ENCODE measurements around the gene POLL. TPM values are rescaled to one million over a fixed set of nuclear protein-coding genes. Genes with fewer than 3 reads are reported as not detected.

POLL gene
- total RNA-seq, 2 donors from 2014 or later = 27.1 to 28.6 TPM

GRCh38 chr10:101565936-101566332 lies 22.1 kb downstream of the POLL start:
- ATAC-seq (no peak), DNase-seq (no peak)
- intact Hi-C loops (cut with DNase I, micrococcal nuclease) = no loop called here

GRCh38 chr10:101565370-101565900 lies 22.6 kb downstream of the POLL start:
- DNase-seq = no peak
- intact Hi-C loops (cut with DNase I, micrococcal nuclease) = no loop called here
- ATAC-seq = no peak

GRCh38 chr10:101564490-101564991 lies 23.5 kb downstream of the POLL start:
- DNase-seq (no peak), ATAC-seq (no peak)
- intact Hi-C loops (cut with DNase I, micrococcal nuclease) = no loop called here

DNA sequence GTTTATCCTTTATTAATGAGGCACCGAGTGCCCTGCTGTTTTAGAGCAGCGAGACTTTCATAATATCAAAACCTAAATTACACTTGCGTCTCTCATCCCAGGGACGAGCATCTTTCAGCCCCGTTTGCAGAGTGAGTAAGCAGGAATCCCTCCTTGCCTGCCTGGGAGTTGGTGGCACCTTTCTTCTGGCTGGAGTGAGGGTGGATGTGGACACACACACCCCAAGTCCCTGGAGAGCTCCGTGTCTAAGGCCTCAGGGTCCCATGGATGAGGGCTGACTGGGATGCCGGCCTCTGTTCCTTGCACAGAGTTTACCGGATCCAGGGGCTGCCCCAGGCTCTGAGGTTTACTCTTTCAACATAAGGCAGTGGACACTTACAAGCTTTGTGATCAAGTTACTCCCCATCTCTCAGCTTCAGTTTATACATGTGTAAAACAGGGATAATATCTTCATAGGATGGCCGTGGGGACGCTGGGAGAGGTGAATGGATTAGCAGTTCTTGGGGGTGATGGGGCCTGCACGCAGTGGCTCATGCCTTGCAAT lies 24.5 kb downstream of the POLL start:
- ATAC-seq = no peak
- intact Hi-C loops (cut with DNase I, micrococcal nuclease) = no loop called here
- no peak for DNase-seq

GRCh38 chr10:101563007-101563406 lies 25.1 kb downstream of the POLL start:
- intact Hi-C loops (cut with DNase I, micrococcal nuclease) = no loop called here
- no peak for ATAC-seq
- no peak for DNase-seq

GRCh38 chr10:101562231-101562630 lies 25.8 kb downstream of the POLL start:
- ATAC-seq = no peak
- DNase-seq = no peak
- intact Hi-C loops (cut with DNase I, micrococcal nuclease) = no loop called here

DNA sequence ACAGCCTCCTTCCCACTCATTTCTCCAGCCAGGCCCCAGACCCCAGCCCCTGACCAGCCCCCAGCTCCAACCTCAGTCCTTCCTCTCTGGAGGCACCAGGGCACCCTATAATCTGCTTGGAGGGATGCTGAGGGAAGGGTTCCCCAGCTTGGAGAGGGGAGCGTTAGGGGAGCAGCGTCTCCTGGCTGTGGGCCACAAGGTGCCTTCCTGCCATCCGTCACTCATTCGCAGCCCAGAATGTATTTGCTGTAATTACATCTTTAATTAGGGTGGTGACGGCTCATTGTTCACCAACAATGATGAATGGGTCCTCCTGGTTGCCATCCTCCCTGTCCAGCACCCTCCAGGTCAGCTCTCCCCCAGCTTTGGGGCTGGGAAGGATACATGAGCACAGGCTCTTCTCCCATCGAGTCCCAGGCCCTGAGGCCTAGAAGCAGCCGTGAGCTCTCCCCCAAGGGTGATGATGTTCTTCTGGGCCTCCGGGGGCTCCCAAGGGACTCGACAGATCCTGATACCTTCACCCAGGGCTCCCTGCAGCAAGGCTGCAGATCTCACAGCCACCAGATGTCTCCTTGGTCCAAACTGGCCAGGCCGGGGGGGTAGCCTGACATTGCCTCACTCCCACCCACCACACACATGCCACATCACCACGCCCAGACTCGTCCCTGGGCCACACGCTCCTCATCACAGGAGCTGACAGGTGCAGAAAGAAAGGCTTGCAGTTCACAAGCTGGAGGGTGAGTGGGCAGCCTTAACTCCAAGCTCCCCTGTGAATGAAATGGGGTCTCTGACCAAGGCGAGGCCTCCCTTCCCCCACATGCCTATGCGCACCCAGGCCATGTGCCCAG lies 26.8 kb downstream of the POLL start:
- DNase-seq = no peak
- intact Hi-C loops (cut with DNase I, micrococcal nuclease) = no loop called here
- ATAC-seq = no peak

DNA sequence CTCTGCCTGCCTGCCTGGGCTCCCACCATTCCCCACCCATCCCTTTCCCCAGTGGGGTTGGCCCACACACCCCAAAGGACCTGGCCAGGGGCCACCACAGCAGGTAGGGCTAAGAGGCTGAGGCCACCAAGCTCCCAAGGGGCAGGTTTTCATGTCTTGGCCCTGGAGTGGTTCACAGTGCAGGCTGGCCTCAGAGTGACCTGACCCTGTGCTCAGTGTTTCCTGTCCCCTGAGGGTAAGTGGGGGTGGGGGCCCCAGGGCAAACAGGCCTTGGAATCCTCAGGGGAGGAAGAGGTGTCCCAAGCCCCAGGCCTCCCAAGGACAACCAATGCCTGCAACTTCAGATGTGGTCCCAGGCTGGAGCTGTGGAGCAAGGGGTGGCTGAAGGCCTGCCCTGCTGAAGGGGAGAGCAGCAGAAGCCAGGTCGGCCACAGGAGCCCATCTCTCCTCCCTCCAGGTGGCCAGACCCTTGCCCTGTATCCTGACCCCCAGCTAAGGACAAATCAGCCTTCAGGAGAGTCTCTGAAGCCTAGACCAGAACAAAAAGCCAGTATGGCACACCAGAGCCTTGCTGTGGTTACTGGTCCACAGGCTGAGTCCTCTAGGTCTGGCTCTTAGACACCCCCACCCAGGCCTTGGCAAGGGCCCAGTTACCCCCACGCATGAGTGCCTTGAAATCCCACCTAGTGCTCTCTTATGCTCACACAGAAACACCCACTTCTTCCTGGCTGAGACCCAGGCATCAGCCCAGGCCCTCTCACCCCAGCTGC lies 27.6 kb downstream of the POLL start:
- intact Hi-C loops (cut with DNase I, micrococcal nuclease) = no loop called here
- ATAC-seq (no peak), DNase-seq (no peak)

GRCh38 chr10:101559596-101560297 lies 28.3 kb downstream of the POLL start:
- no peak for ATAC-seq
- intact Hi-C loops (cut with DNase I, micrococcal nuclease) = no loop called here
- no peak for DNase-seq

- DNase-seq (no peak), ATAC-seq (no peak)
- intact Hi-C loops (cut with DNase I, micrococcal nuclease) = no loop called here
These were observed 29.1 kb downstream of the POLL start for GRCh38 chr10:101558671-101559595.

- intact Hi-C loops (cut with DNase I, micrococcal nuclease) = no loop called here
- no peak for DNase-seq
- ATAC-seq = peak; percentile 71
These were observed 29.9 kb downstream of the POLL start for GRCh38 chr10:101558204-101558603.

DNA sequence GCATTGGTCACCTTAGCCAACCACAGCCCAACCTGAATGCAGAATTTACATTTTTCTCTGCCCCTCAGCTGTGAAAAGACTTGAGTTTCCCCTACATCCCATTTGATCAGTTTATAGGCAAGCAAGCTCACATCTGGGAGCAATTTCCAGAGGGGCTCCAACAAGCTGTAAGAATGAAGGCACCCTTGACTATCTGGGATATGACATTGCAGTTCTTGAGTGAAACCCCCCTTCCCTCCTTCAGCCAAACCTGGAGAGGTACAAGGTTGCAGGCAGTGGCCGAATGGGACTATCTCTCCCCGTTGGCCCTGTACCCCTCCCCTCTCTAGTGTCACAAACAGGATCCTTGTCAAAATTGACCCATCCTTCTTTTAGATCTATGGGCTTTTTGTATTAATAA lies 30.5 kb downstream of the POLL start:
- intact Hi-C loops (cut with DNase I, micrococcal nuclease) = no loop called here
- ATAC-seq (no peak), DNase-seq (no peak)

DNA sequence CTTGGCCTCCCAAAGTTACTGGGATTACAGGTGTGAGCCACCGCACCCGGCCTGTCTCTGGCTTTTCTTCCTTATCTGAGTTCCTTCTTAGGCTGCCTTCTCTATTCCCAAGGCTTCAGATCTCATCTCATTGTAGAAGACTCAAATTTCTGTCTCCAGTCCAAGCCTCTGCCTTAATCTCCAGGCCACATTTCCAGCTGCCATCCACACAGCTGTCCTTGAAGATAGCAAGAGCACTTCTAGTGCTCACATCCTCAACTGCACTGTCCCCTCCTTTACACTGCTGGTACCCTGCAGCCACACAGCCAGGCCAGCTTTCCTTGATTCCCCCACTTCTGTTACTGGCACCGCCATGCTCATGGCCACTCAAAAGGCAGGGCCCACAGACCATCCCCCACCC lies 35.6 kb downstream of the POLL start:
- intact Hi-C loops (cut with DNase I, micrococcal nuclease) = no loop called here
- DNase-seq (no peak), ATAC-seq (no peak)

DNA sequence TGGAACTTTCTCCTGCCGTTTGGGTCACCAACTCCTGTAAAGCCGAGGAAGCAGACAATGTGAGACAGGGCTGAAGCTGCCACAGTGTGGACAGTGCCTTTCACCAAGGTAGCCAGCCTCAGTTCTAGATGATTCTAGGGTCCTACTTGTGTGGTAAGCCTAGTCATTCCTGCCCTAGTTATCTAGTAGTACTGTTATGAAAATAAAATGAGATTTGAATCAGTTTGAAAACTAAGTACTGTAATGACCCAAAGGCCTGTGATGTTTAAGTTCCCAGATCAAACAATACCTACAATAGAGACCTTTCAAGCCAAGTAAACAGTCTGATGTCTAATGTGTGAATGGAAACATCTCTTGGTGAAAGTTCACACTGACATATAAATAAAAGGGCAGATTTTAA lies 37.1 kb downstream of the POLL start:
- intact Hi-C loops (cut with DNase I, micrococcal nuclease) = no loop called here
- ATAC-seq = no peak

DNA sequence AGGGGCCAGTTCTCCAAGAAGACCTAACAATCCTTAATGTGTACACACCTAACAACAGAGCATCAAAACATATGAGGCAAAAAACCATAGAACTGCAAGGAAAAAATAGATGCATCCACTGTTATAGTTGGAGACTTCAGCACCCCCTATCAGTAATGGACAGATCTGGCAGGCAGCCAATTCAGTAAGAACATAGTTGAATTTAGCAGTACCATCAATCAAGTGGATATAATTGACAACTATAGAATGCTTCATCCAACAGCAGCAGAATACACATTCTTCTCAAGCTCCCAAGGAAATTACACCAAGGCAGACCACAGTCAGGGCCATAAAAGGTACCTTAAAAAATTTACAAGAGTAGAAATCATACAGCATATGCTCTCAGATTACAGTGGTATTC lies 42.2 kb downstream of the POLL start:
- DNase-seq (no peak), ATAC-seq (no peak)
- intact Hi-C loops (cut with DNase I, micrococcal nuclease) = no loop called here

More for the DNA sequence above, 37.1 kb downstream of the POLL start:
- no peak for DNase-seq

GRCh38 chr10:101538446-101538845 lies 49.6 kb downstream of the POLL start:
- intact Hi-C loops (cut with DNase I, micrococcal nuclease) = no loop called here
- ATAC-seq = no peak

GRCh38 chr10:101536800-101537199 lies 51.3 kb downstream of the POLL start:
- DNase-seq (no peak), ATAC-seq (no peak)
- intact Hi-C loops (cut with DNase I, micrococcal nuclease) = no loop called here

More at GRCh38 chr10:101538446-101538845, 49.6 kb downstream of the POLL start:
- DNase-seq = no peak

DNA sequence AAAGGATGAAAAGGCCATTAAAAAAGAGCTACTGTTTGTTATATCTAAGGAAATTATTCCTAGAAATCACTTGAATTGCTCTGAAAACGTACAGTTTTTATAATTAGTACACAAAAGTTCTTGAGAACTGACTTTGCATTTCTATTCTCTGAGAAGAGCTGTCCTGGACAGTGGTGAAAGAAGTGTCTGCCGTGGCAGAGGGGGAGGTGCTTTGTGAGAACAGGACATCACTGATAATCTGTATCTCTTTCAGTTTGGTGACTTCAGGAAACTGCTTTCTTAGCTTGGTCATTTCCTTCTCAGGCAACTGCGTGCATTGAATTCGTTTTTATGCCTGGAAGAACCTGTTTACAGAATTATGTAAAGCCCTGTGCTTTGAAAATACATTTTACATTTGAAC lies 52.1 kb downstream of the POLL start:
- DNase-seq (no peak), ATAC-seq (no peak)
- intact Hi-C loops (cut with DNase I, micrococcal nuclease) = no loop called here
